Stimulated activated CD4-positive, alpha-beta T cell treated with anti-CD3 and anti-CD28 coated beads, Interleukin-1b, Interleukin-23, amount 100 ng/mL, for 24 hours (primary cell): ENCODE data around the gene ZNF555.
A peak's percentile ranks its signal among the peaks of the same experiment; 100 is the strongest.
"Not testable (repeated sequence)": the region's sequence is repeated elsewhere in the genome, so short reads cannot be mapped to it uniquely, and the experiment has no call there.

Source experiments
- DNase-seq, 4 experiments: peaks; one replicate each; pipeline ENCODE4 v3.0.0-alpha.2; 2020; ENCODE audit warnings: low read depth in 4 of 4, low spot score in 1 of 4

ZNF555 gene

DNA sequence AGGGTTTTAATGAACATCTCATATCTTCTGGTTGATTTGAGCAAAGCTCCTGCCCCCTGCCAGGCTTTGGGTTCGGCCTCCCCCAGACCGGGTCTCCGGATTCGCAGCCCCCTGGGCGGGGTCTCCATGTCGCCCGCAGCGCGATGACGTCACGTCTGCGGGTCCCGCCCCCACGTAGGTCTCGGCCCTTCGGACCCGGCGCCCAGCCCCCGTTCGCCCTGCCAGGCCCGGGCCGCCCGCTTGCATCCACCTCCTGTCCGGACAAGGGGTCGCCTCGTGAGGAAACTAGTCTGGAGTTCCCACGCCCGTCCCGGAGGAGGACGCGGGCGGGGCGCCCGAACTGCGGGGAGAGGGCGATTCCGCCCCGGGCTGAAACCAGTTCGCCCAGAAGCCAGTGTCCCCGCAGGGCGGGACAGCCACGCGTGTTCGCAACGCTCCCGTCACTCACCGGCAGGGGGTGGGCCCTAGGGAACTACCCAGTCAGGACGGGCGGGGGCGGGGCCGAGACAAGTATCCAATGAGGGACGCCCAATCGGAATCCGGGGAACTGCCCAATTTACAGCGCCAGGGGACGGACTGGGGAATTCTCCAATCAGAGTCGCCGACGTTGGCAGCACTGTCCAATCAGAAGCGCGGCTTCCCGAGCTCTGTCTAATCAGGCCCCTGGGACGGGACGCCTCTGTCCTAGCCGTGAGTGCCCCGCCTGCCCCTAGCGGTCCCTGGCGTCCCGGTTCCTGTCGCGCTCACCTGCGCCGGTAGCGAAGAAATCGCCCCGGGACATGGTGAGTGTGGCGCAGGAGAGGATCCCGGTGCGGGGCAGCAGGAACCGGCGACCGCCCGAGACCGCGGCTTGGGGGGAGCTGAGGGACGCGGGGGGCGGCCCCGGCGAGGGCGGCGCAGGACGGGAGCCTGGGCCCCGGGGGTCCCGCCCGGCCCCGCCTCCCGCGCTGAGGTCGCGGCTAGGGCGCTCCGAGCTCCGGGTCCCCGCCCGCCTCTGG is at the start of gene ZNF555:
ZNF555 (plus strand) TSS at position 682 of the 998 bp plus-strand sequence; CDS start at position 780, 98 bp downstream.
- peak; percentile 90 to 98 (median 94) for DNase-seq

DNA sequence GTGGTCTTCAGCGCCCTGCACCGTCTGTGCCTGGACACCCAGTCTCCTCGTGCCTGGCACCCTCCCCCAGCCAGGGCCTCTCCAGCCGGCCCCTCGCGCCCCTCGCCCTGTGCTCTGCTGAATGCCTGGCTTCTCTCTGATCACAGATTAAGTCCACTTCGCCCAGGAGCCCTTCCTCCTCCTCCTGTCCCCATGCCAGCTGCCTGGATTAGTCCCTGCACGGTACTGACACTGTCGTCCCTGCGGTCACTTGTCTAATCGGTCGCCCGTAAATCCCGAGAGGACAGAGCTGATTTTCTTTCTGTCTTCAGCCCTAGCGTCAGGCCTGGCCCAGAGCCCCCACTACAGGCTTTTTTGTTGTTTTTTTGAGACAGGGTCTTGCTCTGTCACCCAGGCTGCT is 49.4 kb upstream of the ZNF555 start:
- no peak for DNase-seq

DNA sequence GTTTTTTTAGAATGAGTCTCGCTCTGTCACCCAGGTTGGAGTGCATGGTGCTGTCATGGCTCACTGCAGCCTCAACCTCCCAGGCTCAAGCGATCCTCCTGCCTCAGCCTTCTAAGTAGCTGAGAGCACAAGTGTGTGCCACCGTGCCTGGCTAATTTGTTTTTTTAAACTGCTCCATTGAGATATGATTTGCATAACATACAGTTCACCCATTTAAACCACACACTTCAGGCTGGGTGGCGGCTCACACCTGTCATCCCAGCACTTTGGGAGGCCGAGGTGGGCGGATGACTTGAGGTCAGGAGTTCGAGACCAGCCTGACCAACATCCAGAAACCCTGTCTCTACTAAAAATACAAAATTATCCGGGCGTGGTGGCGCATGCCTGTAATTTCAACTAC is 48.6 kb upstream of the ZNF555 start:
- DNase-seq, result not testable (repeated sequence)

- no peak for DNase-seq
Observed at GRCh38 chr19:2793126-2793525, 48.1 kb upstream of the ZNF555 start.

- no peak for DNase-seq
Observed at GRCh38 chr19:2793577-2793976, 47.7 kb upstream of the ZNF555 start.

DNA sequence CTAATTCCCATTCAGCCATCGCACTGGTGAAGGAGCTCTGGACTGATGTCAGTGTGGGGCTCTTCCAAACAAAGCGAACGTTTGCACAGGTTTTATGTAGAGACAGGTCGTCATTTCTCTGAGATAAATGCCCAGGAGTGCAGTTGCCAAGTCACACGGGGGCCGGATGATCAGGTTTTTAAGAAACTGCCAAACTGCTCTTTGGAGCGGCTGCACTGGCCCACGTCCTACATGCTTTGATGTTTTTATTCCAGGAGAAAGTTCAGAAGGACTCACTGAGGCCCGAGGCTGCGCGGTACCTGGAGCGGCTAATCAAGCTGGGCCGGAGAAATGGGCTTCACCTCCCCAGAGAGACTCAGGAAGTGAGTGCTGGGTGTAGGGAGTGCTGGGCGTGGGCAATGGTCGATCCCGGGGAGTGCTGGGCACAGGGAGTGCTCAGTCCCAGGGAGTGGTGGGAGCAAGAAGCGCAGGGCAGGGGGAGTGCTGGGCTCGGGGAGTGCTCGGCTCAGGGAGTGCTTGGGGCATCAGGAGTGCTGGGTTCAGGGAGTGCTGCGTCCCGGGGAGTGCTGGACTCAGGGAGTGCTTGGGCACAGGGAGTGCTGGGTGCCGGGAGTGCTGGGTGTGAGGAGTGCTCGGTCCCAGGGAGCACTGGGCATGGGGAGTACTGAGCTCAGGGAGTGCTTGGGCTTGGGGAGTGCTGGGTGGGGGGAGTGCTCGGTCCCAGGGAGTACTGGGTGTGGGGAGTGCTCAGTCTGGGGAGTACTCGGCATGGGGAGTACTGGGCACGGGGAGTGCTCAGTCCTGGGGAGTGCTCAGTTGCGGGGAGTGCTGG is 45.2 kb upstream of the ZNF555 start:
- DNase-seq, result no peak

DNA sequence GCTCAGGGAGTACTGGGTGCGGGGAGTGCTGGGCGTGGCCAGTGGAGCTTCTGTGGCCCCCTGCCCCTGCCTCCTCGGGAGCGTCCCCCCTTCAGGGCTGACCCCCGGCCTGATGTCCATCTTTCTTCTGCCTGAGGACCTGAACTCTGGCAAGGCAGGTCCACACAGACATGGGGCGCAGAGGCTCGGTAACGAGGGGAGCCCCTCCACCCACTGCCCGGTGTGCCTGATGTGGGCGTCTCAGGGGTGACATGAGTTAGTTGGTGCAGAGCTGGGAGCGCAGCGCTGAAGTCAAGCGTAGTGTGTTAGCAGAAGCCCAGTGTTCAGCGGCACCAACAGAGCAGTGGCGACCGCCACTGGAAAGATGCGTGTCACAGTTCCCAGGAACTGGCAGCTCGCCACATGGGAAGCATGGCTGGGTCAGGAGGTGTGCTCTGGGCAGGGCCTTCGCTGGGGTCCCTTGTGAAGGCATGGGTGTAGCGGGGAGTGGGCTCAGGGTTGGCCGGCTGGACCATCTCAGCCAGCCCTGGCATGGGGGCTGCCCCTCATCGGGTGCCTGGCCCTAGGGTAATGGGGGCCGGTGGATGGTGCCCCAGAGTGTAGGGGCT is 44.5 kb upstream of the ZNF555 start:
- DNase-seq, result no peak

- DNase-seq, result no peak
Observed at GRCh38 chr19:2797280-2797679, 44.0 kb upstream of the ZNF555 start.

GRCh38 chr19:2798158-2798685 is 43.1 kb upstream of the ZNF555 start:
- DNase-seq, result no peak

DNA sequence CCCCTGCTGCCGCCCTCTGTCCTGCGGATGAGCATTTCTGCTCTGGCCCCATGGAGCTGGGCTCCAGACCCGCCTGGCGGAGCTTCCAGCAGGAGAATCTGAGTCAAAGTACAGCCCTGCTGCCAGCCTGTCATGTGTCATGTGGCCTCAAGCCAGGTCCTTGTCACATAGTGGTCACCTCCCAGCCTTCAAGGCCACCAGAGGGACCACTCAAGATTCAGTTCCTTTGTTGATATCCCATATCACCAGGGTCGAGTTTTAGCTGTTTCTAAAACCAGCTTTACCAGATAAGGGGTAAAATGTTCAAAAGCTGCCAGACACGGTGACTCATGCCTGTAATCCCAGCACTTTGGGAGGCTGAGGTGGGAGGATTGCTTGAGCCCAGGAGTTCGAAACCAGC is 42.5 kb upstream of the ZNF555 start:
- no peak for DNase-seq

DNA sequence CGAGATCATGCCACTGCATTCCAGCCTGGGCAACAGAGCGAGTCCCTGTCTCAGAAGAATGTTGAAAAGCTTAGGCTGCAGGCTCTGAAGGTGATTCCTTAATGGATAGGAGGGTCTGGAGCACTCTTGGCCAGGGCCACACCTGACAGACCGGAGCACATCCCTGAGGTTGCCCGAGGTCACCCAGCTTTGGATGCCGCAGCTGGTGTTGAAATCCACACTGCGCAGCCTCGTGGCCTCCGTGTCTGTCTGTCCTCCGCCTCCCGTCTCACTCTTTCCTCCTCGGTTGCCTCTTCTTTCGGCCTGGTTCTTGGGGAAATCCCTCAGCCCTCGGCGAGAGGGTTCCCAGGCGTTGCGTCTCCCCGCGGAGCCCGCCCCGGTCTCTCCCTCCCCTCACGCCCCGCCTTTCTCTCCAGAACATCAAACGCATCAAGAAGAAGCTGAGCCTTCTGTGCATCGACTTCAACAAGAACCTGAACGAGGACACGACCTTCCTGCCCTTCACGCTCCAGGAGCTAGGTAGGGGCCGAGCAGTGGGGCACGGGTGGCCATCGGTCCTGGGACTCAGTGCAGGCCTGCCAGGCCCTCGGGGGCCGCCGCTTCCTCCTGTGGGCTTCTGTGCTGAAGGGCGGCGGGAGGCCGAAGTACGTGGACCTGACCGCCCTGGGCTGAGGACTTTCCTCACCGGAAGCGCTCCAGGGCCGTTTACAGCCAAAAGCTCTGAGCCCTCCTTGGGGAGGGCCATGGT is 41.8 kb upstream of the ZNF555 start:
- no peak for DNase-seq

- no peak for DNase-seq
Observed at GRCh38 chr19:2800506-2800905, 40.8 kb upstream of the ZNF555 start.

- DNase-seq, result no peak
Observed at GRCh38 chr19:2802826-2803225, 38.4 kb upstream of the ZNF555 start.

DNA sequence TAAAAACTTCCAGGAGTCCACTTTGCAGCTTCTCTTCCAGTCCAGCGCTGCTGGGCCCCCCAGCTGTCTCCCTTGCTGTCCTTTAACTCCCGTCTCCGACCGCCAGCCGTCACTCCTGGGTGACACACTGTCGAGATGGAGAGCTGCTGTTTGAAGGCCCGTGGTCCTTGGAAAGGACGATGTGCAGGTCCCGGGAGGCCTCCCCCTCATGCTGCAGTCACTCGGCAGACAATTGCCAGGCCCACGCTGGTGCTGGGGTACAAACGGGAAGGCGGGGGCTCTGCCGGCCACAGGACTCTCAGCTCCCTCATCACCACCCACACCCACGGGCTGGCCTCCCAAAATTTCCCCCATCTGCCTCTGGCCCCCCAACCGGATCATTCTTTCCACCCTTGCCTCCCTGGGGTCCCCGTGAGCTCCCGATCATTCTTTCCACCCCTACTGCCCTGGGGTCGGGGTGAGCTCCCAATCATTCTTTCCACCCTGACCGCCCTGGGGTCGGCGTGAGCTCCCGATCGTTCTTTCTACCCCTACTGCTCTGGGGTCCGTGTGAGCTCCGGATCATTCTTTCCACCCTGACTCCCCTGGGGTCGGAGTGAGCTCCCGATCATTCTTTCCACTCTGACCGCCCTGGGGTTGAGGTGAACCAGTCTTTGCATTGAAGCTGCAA is 37.7 kb upstream of the ZNF555 start:
- no peak for DNase-seq

GRCh38 chr19:2804156-2805004 is 36.9 kb upstream of the ZNF555 start:
- no peak for DNase-seq

DNA sequence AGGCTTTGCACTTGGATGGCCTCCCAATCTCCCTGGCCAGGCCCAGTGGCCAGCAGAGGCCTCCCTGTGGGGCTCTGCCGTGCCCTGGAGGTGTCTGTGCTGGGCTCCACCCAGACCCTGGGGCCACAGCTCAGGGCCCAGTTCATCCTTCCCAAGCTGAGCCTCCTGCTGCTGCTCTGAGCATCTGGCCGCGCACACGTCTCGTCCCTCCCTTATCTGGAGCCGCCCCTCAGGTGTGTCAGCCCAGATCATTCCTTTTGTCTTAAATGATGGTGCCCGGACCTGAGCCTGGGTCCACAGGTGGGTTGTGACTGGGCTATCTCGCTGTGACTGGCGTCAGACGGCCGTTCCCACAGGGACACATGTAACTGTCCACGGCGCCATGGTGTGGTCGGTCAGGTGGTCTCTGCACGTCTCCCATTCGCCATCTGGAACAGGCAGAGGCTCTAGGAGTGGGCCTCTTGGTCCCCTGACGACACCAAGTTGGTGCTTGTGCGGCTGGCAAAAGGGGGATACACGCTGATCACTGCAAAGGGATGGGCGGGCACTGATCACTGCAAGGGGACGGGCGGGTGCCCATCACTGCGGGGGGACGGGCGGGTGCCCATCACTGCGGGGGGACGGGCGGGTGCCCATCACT is 35.9 kb upstream of the ZNF555 start:
- no peak for DNase-seq

GRCh38 chr19:2805991-2806649 is 35.2 kb upstream of the ZNF555 start:
- DNase-seq, result no peak

- DNase-seq, result no peak
Observed at GRCh38 chr19:2806736-2807378, 34.4 kb upstream of the ZNF555 start.
